Endodermal cell (in vitro differentiated cells): ENCODE measurements around the gene HLA-G. TPM values are rescaled to one million over a fixed set of nuclear protein-coding genes. Genes with fewer than 3 reads are reported as not detected.

Source experiments
- DNase-seq: peaks from one replicate; pipeline ENCODE4 v3.0.0-alpha.2; 2017
- H3K27ac ChIP-seq: 2 replicates; pipeline ENCODE4 v1.5.1; 2013; ENCODE audit warnings: mild to moderate bottlenecking, low read depth, low read length, moderate library complexity
- H3K27me3 ChIP-seq: 2 replicates; pipeline ENCODE4 v1.6.1; 2013; ENCODE audit warnings: mild to moderate bottlenecking, low read length, moderate library complexity; ENCODE audit not compliant: insufficient read depth, control insufficient read depth, poor library complexity, severe bottlenecking
- H3K36me3 ChIP-seq: 2 replicates; pipeline ENCODE4 v1.7.0; 2013; ENCODE audit warnings: mild to moderate bottlenecking, low read length, moderate library complexity; ENCODE audit not compliant: control insufficient read depth, insufficient read depth
- H3K4me1 ChIP-seq: one replicate; pipeline ENCODE4 v1.7.0; 2013; ENCODE audit warnings: low read length; ENCODE audit not compliant: control insufficient read depth, insufficient read depth
- H3K4me3 ChIP-seq: 2 replicates; pipeline ENCODE4 v1.5.1; 2013; ENCODE audit warnings: mild to moderate bottlenecking, low read length, moderate library complexity
- H3K9ac ChIP-seq: 2 replicates; pipeline ENCODE4 v1.6.1; 2013; ENCODE audit warnings: mild to moderate bottlenecking, low read length, moderate library complexity; ENCODE audit not compliant: poor library complexity, severe bottlenecking; ENCODE audit errors: extremely low read depth
- H3K9me3 ChIP-seq: 2 replicates; pipeline ENCODE4 v1.6.1; 2013; ENCODE audit warnings: mild to moderate bottlenecking, low read length, moderate library complexity; ENCODE audit not compliant: control insufficient read depth
- H3K27ac Mint-ChIP-seq: 2 replicates; pipeline ENCODE4 v1.8.0; 2020; ENCODE audit warnings: mixed read lengths
- H3K27me3 Mint-ChIP-seq: 2 replicates; pipeline ENCODE4 v1.8.0; 2021; ENCODE audit warnings: mild to moderate bottlenecking, mixed read lengths; ENCODE audit not compliant: insufficient read depth
- H3K36me3 Mint-ChIP-seq: 2 replicates; pipeline ENCODE4 v1.8.0; 2020; ENCODE audit warnings: low read depth, mixed read lengths
- H3K4me1 Mint-ChIP-seq: 2 replicates; pipeline ENCODE4 v1.8.0; 2020; ENCODE audit warnings: mixed read lengths
- H3K4me3 Mint-ChIP-seq: 2 replicates; pipeline ENCODE4 v1.8.0; 2020; ENCODE audit warnings: mild to moderate bottlenecking, moderate library complexity, mixed read lengths
- H3K9me3 Mint-ChIP-seq: 2 replicates; pipeline ENCODE4 v1.8.0; 2020; ENCODE audit warnings: mild to moderate bottlenecking, mixed read lengths
- CTCF ChIP-seq: fragments of 200-600 bp; sonication (generic); conservative IDR thresholded peaks from 2 replicates; pipeline ENCODE4 v1.5.0; 2021; ENCODE audit warnings: antibody characterized with exemption, mild to moderate bottlenecking
- WGBS, 2 experiments: methylation state at CpG; one replicate each; pipeline versions ENCODE4 v1.1.5 to v1.1.7; 2013; ENCODE audit warnings: missing lambda C conversion rate in 2 of 2, mixed read lengths in 1 of 2; ENCODE audit not compliant: insufficient coverage in 1 of 2, insufficient read length in 1 of 2; 5-methylcytosine and 5-hydroxymethylcytosine counted together
- total RNA-seq, 2 donors: library from RNA; stranded (reverse); fragmentation: NEBNext Ultra II Directional in 1 of 2; extraction: Animal tissue kit (Norgen Biotek cat#: 25700) in 1 of 2; gene quantifications; 2 replicates in 1 of 2; 3 replicates in 1 of 2; pipeline ENCODE4 v1.2.1, GENCODE V29; 2021

Gene HLA-G
- total RNA-seq, 2 donors from 2014 or later = 0.58 to 1.1 TPM

- peaks cover 68% of the 10 kb centered on the region for H3K27me3 ChIP-seq
- H3K36me3 ChIP-seq = no peaks in the 10 kb centered on the region
- Mint-ChIP-seq H3K4me1 (no peaks in the 10 kb centered on the region), H3K27me3 (peaks cover 88% of the 10 kb centered on the region), H3K27ac (no peak overlapping the region), H3K36me3 (no peaks in the 10 kb centered on the region), H3K9me3 (no peaks in the 10 kb centered on the region), H3K4me3 (no peak overlapping the region)
- no peak for TF ChIP-seq CTCF
- H3K4me1 ChIP-seq = no peaks in the 10 kb centered on the region
- no peaks in the 10 kb centered on the region for H3K9me3 ChIP-seq
- no peak for DNase-seq
- no peak overlapping the region for H3K27ac ChIP-seq
- no peak overlapping the region for H3K9ac ChIP-seq
- 93% methylated on average over 3 of the region's 3 CpGs; no CpG with 5 or more reads in 1 of the 2 experiments for WGBS, 2 experiments
- H3K4me3 ChIP-seq = no peak overlapping the region
These were observed 2.1 kb downstream of the HLA-G start for GRCh38 chr6:29829766-29830165.

GRCh38 chr6:29830409-29830808 is 2.8 kb downstream of the HLA-G start:
- no peak for TF ChIP-seq CTCF
- peak; percentile 64 for DNase-seq
- H3K4me3 Mint-ChIP-seq = no peak overlapping the region
- H3K27me3 Mint-ChIP-seq = peaks cover 88% of the 10 kb centered on the region
- Histone ChIP-seq H3K4me3 (no peak overlapping the region), H3K27ac (no peak overlapping the region), H3K9me3 (no peaks in the 10 kb centered on the region), H3K27me3 (peaks cover 70% of the 10 kb centered on the region), H3K9ac (no peak overlapping the region), H3K4me1 (no peaks in the 10 kb centered on the region), H3K36me3 (no peaks in the 10 kb centered on the region)
- H3K4me1 Mint-ChIP-seq = no peaks in the 10 kb centered on the region
- 63 to 76% methylated on average over 2 of the region's 2 CpGs for WGBS, 2 experiments
- H3K9me3 Mint-ChIP-seq = no peaks in the 10 kb centered on the region
- no peak overlapping the region for H3K27ac Mint-ChIP-seq
- no peaks in the 10 kb centered on the region for H3K36me3 Mint-ChIP-seq

GRCh38 chr6:29831776-29832175 is 4.2 kb downstream of the HLA-G start:
- peaks cover 83% of the 10 kb centered on the region for H3K27me3 Mint-ChIP-seq
- H3K27ac Mint-ChIP-seq = no peak overlapping the region
- H3K4me1 Mint-ChIP-seq = no peaks in the 10 kb centered on the region
- no peak overlapping the region for H3K4me3 Mint-ChIP-seq
- no peak overlapping the region for H3K9ac ChIP-seq
- H3K4me1 ChIP-seq = no peaks in the 10 kb centered on the region
- H3K36me3 Mint-ChIP-seq = no peaks in the 10 kb centered on the region
- H3K27me3 ChIP-seq = peaks cover 61% of the 10 kb centered on the region
- DNase-seq = no peak
- no peak overlapping the region for H3K4me3 ChIP-seq
- no peaks in the 10 kb centered on the region for H3K9me3 Mint-ChIP-seq
- H3K36me3 ChIP-seq = no peaks in the 10 kb centered on the region
- no peak for TF ChIP-seq CTCF
- no peaks in the 10 kb centered on the region for H3K9me3 ChIP-seq
- H3K27ac ChIP-seq = no peak overlapping the region
- 90 to 95% methylated on average over 2 of the region's 2 CpGs for WGBS, 2 experiments
